ENCODE measurements around the gene NGF.

NGF gene

DNA sequence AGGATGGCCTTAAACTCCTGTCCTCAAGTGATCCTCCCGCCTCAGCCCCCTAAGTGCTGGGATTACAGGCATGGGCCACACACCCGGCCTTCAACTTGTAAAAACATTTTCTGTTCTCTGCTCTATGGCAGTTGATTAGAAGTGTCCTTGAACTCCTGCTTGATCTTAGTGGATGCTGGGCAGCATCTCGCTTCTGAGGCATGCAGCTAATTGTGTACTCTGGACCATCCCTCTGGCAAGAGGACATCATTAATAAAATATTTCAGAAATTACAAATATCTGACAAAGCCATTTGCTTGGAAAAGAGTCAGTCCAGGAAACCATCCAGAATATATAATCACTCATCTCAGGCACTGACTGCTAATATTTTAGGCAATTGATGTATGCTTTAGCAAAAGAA is 8.1 kb downstream of the NGF start:
- H3K27ac ChIP-seq (ENCODE audit: low read length), result no peak overlapping the region
- DNase-seq, result no peak
- no peaks in the 10 kb centered on the region for H3K79me2 ChIP-seq (ENCODE audit: insufficient read depth, low read length)
- H3K4me1 ChIP-seq (ENCODE audit: insufficient read depth, low read length), result no peaks in the 10 kb centered on the region
- H3K36me3 ChIP-seq (ENCODE audit: insufficient read depth, low read length), result no peaks in the 10 kb centered on the region
- no peak overlapping the region for H3K9ac ChIP-seq (ENCODE audit: low read depth, low read length)
- no peak for ATAC-seq (ENCODE audit: insufficient read depth, low read depth)
- no peak overlapping the region for H3K4me3 ChIP-seq (ENCODE audit: low read depth in 1 of 2, low read length in 2 of 2)
- H2AFZ ChIP-seq (ENCODE audit: low read depth, low read length), result no peak overlapping the region
- H3K27me3 ChIP-seq (ENCODE audit: insufficient read depth, low read length, poor library complexity), result peaks cover 3% of the 10 kb centered on the region
- no peaks in the 10 kb centered on the region for H4K20me1 ChIP-seq (ENCODE audit: insufficient read depth, low read length)
- TF ChIP-seq, protein P1, sequence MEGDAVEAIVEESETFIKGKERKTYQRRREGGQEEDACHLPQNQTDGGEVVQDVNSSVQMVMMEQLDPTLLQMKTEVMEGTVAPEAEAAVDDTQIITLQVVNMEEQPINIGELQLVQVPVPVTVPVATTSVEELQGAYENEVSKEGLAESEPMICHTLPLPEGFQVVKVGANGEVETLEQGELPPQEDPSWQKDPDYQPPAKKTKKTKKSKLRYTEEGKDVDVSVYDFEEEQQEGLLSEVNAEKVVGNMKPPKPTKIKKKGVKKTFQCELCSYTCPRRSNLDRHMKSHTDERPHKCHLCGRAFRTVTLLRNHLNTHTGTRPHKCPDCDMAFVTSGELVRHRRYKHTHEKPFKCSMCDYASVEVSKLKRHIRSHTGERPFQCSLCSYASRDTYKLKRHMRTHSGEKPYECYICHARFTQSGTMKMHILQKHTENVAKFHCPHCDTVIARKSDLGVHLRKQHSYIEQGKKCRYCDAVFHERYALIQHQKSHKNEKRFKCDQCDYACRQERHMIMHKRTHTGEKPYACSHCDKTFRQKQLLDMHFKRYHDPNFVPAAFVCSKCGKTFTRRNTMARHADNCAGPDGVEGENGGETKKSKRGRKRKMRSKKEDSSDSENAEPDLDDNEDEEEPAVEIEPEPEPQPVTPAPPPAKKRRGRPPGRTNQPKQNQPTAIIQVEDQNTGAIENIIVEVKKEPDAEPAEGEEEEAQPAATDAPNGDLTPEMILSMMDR (IDR thresholded peaks at IDR 0.05; ENCODE audit: borderline replicate concordance, extremely low read depth, low read length, poor library complexity, severe bottlenecking), result no peak
- TF ChIP-seq EZH2 (IDR thresholded peaks at IDR 0.05; ENCODE audit: borderline replicate concordance, low read depth, low read length, severe bottlenecking), result no peak
- no peaks in the 10 kb centered on the region for H3K9me3 ChIP-seq (ENCODE audit: insufficient read depth, low read length, severe bottlenecking)
- no peak overlapping the region for H3K4me2 ChIP-seq (ENCODE audit: insufficient read depth, low read length)

DNA sequence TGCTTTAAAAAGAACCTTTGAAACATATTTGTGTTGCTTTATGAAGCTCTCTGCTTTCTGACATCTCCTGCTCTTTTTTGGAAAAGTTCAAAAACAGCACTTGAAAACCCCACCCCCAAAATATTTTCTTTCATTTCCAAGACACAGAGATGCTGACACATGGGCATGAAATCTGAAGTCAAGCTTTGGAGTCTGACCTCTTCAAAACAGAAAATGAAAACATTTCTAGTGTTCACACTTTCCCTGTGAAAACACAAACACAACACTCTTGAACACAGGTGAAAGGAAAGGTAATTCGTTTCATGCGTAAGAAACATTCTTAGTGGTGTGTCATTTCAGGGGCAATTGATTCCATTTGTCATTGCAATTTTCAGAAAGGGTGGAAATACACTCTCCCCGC is 10.8 kb downstream of the NGF start:
- Histone ChIP-seq H3K9me3 (ENCODE audit: insufficient read depth, low read length, severe bottlenecking) (no peaks in the 10 kb centered on the region), H2AFZ (ENCODE audit: low read depth, low read length) (no peak overlapping the region)

DNA sequence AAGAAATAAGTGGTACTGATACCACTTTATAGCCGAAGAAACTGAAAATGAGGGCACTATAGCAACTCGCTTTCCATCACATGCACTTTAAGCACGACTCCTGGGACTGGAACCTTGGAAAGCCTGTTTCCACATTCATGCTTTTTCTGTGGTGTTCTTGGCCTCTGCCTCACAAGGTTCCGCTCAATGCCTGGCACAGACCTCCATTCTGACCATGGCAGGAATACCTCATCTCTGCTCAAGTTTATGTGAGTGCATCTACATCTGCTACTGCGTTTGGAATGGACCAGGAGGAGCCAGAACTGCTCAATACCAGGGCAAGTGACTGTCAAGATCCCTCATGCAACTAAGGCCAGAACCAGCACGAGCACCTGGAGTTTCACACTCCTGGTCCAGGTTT is 11.6 kb downstream of the NGF start:
- no peaks in the 10 kb centered on the region for H3K27me3 ChIP-seq (ENCODE audit: insufficient read depth, low read length, poor library complexity)
- H3K4me3 ChIP-seq (ENCODE audit: low read depth in 1 of 2, low read length in 2 of 2), result no peak overlapping the region
- ATAC-seq (ENCODE audit: insufficient read depth, low read depth), result no peak
- H3K9me3 ChIP-seq (ENCODE audit: insufficient read depth, low read length, severe bottlenecking), result no peaks in the 10 kb centered on the region
- H3K4me1 ChIP-seq (ENCODE audit: insufficient read depth, low read length), result no peaks in the 10 kb centered on the region
- no peak overlapping the region for H3K27ac ChIP-seq (ENCODE audit: low read length)
- H4K20me1 ChIP-seq (ENCODE audit: insufficient read depth, low read length), result no peaks in the 10 kb centered on the region
- H2AFZ ChIP-seq (ENCODE audit: low read depth, low read length), result no peak overlapping the region
- no peak overlapping the region for H3K4me2 ChIP-seq (ENCODE audit: insufficient read depth, low read length)
- no peaks in the 10 kb centered on the region for H3K79me2 ChIP-seq (ENCODE audit: insufficient read depth, low read length)
- H3K36me3 ChIP-seq (ENCODE audit: insufficient read depth, low read length), result no peaks in the 10 kb centered on the region
- TF ChIP-seq, protein P1 (IDR thresholded peaks at IDR 0.05; ENCODE audit: borderline replicate concordance, extremely low read depth, low read length, poor library complexity, severe bottlenecking), result no peak
- no peak for TF ChIP-seq EZH2 (IDR thresholded peaks at IDR 0.05; ENCODE audit: borderline replicate concordance, low read depth, low read length, severe bottlenecking)
- no peak overlapping the region for H3K9ac ChIP-seq (ENCODE audit: low read depth, low read length)
- DNase-seq, result no peak

More for the DNA sequence above, 10.8 kb downstream of the NGF start:
- Histone ChIP-seq H3K27ac (ENCODE audit: low read length) (no peak overlapping the region), H3K9ac (ENCODE audit: low read depth, low read length) (no peak overlapping the region), H3K79me2 (ENCODE audit: insufficient read depth, low read length) (no peaks in the 10 kb centered on the region), H3K27me3 (ENCODE audit: insufficient read depth, low read length, poor library complexity) (no peaks in the 10 kb centered on the region), H3K4me3 (ENCODE audit: low read depth in 1 of 2, low read length in 2 of 2) (no peak overlapping the region), H3K4me1 (ENCODE audit: insufficient read depth, low read length) (no peaks in the 10 kb centered on the region), H4K20me1 (ENCODE audit: insufficient read depth, low read length) (no peaks in the 10 kb centered on the region), H3K4me2 (ENCODE audit: insufficient read depth, low read length) (no peak overlapping the region), H3K36me3 (ENCODE audit: insufficient read depth, low read length) (no peaks in the 10 kb centered on the region)
- TF ChIP-seq, protein P1 (IDR thresholded peaks at IDR 0.05; ENCODE audit: borderline replicate concordance, extremely low read depth, low read length, poor library complexity, severe bottlenecking), result no peak
- TF ChIP-seq EZH2 (IDR thresholded peaks at IDR 0.05; ENCODE audit: borderline replicate concordance, low read depth, low read length, severe bottlenecking), result no peak
- no peak for DNase-seq
- no peak for ATAC-seq (ENCODE audit: insufficient read depth, low read depth)

DNA sequence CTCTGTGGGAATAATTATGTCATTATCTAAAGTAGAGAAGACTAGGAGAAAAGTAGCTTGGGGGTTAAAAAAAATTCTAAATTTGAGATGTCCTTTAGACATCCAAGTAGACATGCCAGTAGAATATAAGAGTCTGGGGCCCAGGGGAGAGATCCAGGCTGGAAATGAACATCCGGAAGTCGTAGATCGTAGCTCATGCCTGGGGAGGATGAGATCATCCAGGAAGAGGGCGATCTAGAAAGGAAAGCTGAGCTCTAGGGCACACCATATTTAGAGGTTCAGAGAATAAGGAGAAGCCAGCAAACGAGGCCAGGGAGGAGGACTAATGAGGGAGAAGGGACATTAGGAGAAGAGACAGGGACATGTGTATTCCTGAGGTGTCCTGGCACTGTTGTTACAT is 12.2 kb downstream of the NGF start:
- no peak overlapping the region for H3K9ac ChIP-seq (ENCODE audit: low read depth, low read length)
- ATAC-seq (ENCODE audit: insufficient read depth, low read depth) (no peak), DNase-seq (no peak)
- no peaks in the 10 kb centered on the region for H3K9me3 ChIP-seq (ENCODE audit: insufficient read depth, low read length, severe bottlenecking)
- no peaks in the 10 kb centered on the region for H3K36me3 ChIP-seq (ENCODE audit: insufficient read depth, low read length)
- no peak overlapping the region for H3K4me2 ChIP-seq (ENCODE audit: insufficient read depth, low read length)
- no peak overlapping the region for H3K27ac ChIP-seq (ENCODE audit: low read length)
- no peaks in the 10 kb centered on the region for H3K79me2 ChIP-seq (ENCODE audit: insufficient read depth, low read length)
- TF ChIP-seq, protein P1 (IDR thresholded peaks at IDR 0.05; ENCODE audit: borderline replicate concordance, extremely low read depth, low read length, poor library complexity, severe bottlenecking), result no peak
- TF ChIP-seq EZH2 (IDR thresholded peaks at IDR 0.05; ENCODE audit: borderline replicate concordance, low read depth, low read length, severe bottlenecking), result no peak
- no peaks in the 10 kb centered on the region for H3K4me1 ChIP-seq (ENCODE audit: insufficient read depth, low read length)
- H2AFZ ChIP-seq (ENCODE audit: low read depth, low read length), result no peak overlapping the region
- no peak overlapping the region for H3K4me3 ChIP-seq (ENCODE audit: low read depth in 1 of 2, low read length in 2 of 2)
- no peaks in the 10 kb centered on the region for H3K27me3 ChIP-seq (ENCODE audit: insufficient read depth, low read length, poor library complexity)
- no peaks in the 10 kb centered on the region for H4K20me1 ChIP-seq (ENCODE audit: insufficient read depth, low read length)

All from DND-41 (cell line).